CD4-positive, alpha-beta T cell treated with Interleukin-4 for 4 hours (primary cell): ENCODE measurements around the gene ST7.

Experiments used
- DNase-seq: peaks from one replicate; pipeline ENCODE4 v3.0.0-alpha.2; 2020

The ST7 gene

GRCh38 chr7:117035465-117035862 is 82.2 kb downstream of the ST7 start:
- DNase-seq, result no peak

- DNase-seq, result no peak
Observed at GRCh38 chr7:117036053-117036669, 82.9 kb downstream of the ST7 start.

- DNase-seq, result no peak
Observed at GRCh38 chr7:117036836-117037235, 83.5 kb downstream of the ST7 start.

GRCh38 chr7:117038408-117038807 is 85.1 kb downstream of the ST7 start:
- no peak for DNase-seq

- DNase-seq, result no peak
Observed at GRCh38 chr7:117041007-117041406, 87.7 kb downstream of the ST7 start.

GRCh38 chr7:117041822-117042221 is 88.5 kb downstream of the ST7 start:
- DNase-seq, result no peak

- DNase-seq, result no peak
Observed at GRCh38 chr7:117043108-117043825, 90.0 kb downstream of the ST7 start.

GRCh38 chr7:117044664-117045063 is 91.4 kb downstream of the ST7 start:
- DNase-seq, result no peak

- DNase-seq, result no peak
Observed at GRCh38 chr7:117045927-117046710, 92.8 kb downstream of the ST7 start.

GRCh38 chr7:117047496-117047895 is 94.2 kb downstream of the ST7 start:
- no peak for DNase-seq

- DNase-seq, result no peak
Observed at GRCh38 chr7:117048114-117048866, 95.0 kb downstream of the ST7 start.

- no peak for DNase-seq
Observed at GRCh38 chr7:117048882-117049281, 95.6 kb downstream of the ST7 start.

- DNase-seq, result no peak
Observed at GRCh38 chr7:117051808-117052207, 98.5 kb downstream of the ST7 start.

GRCh38 chr7:117053432-117053831 is 100.1 kb downstream of the ST7 start:
- DNase-seq, result no peak

GRCh38 chr7:117061751-117062150 is 108.5 kb downstream of the ST7 start:
- no peak for DNase-seq

GRCh38 chr7:117062300-117062699 is 109.0 kb downstream of the ST7 start:
- no peak for DNase-seq

GRCh38 chr7:117064688-117065087 is 111.4 kb downstream of the ST7 start:
- no peak for DNase-seq

- no peak for DNase-seq
Observed at GRCh38 chr7:117065571-117066150, 112.4 kb downstream of the ST7 start.

GRCh38 chr7:117066668-117067067 is 113.4 kb downstream of the ST7 start:
- DNase-seq, result no peak

GRCh38 chr7:117067340-117067739 is 114.0 kb downstream of the ST7 start:
- no peak for DNase-seq

GRCh38 chr7:117068511-117069145 is 115.3 kb downstream of the ST7 start:
- DNase-seq, result peak; percentile 6

GRCh38 chr7:117069379-117069778 is 116.1 kb downstream of the ST7 start:
- DNase-seq, result no peak
